Rectal smooth muscle tissue (tissue), 1 donor: ENCODE data around the gene AMZ1.

Experiments used
- H3K27ac ChIP-seq: one replicate; pipeline ENCODE4 v1.7.0; 2013; ENCODE audit warnings: low read depth, low read length, inconsistent platforms
- H3K27me3 ChIP-seq: one replicate; pipeline ENCODE4 v1.7.0; 2013; ENCODE audit warnings: low read length; ENCODE audit not compliant: control insufficient read depth, insufficient read depth
- H3K36me3 ChIP-seq: one replicate; pipeline ENCODE4 v1.7.0; 2013; ENCODE audit warnings: low read length; ENCODE audit not compliant: control insufficient read depth, insufficient read depth
- H3K4me1 ChIP-seq: one replicate; pipeline ENCODE4 v1.7.0; 2013; ENCODE audit warnings: low read length; ENCODE audit not compliant: control insufficient read depth, insufficient read depth
- H3K4me3 ChIP-seq: one replicate; pipeline ENCODE4 v1.7.0; 2013; ENCODE audit warnings: low read length
- H3K9ac ChIP-seq: one replicate; pipeline ENCODE4 v1.7.0; 2013; ENCODE audit warnings: low read length

The AMZ1 gene

GRCh38 chr7:2714636-2715035, 26.6 kb downstream of the AMZ1 start:
- Histone ChIP-seq H3K36me3 (no peaks in the 10 kb centered on the region), H3K27me3 (no peaks in the 10 kb centered on the region), H3K9ac (no peak overlapping the region), H3K4me1 (peaks cover 13% of the 10 kb centered on the region), H3K27ac (no peak overlapping the region), H3K4me3 (no peak overlapping the region)

GRCh38 chr7:2715341-2716231, 27.6 kb downstream of the AMZ1 start:
- Histone ChIP-seq H3K27me3 (no peaks in the 10 kb centered on the region), H3K4me1 (peaks cover 13% of the 10 kb centered on the region), H3K36me3 (no peaks in the 10 kb centered on the region), H3K4me3 (no peak overlapping the region), H3K9ac (no peak overlapping the region), H3K27ac (no peak overlapping the region)

- peaks cover 13% of the 10 kb centered on the region for H3K4me1 ChIP-seq
- H3K27me3 ChIP-seq = no peaks in the 10 kb centered on the region
- H3K27ac ChIP-seq = no peak overlapping the region
- no peak overlapping the region for H3K4me3 ChIP-seq
- no peak overlapping the region for H3K9ac ChIP-seq
- peaks cover 3% of the 10 kb centered on the region for H3K36me3 ChIP-seq
These were observed 28.5 kb downstream of the AMZ1 start for GRCh38 chr7:2716488-2716887.

- Histone ChIP-seq H3K27me3 (no peaks in the 10 kb centered on the region), H3K36me3 (peaks cover 3% of the 10 kb centered on the region), H3K27ac (peak overlapping the region; percentile 40), H3K4me3 (peak overlapping the region; percentile 41), H3K4me1 (peaks cover 13% of the 10 kb centered on the region), H3K9ac (no peak overlapping the region)
These were observed 28.9 kb downstream of the AMZ1 start for GRCh38 chr7:2716906-2717292.

GRCh38 chr7:2717293-2718261, 29.6 kb downstream of the AMZ1 start:
- Histone ChIP-seq H3K9ac (no peak overlapping the region), H3K4me1 (peaks cover 13% of the 10 kb centered on the region), H3K27me3 (no peaks in the 10 kb centered on the region), H3K4me3 (peak overlapping the region; percentile 43), H3K36me3 (peaks cover 3% of the 10 kb centered on the region), H3K27ac (peak overlapping the region; percentile 40)

- Histone ChIP-seq H3K4me3 (no peak overlapping the region), H3K36me3 (peaks cover 7% of the 10 kb centered on the region), H3K27me3 (no peaks in the 10 kb centered on the region), H3K4me1 (peaks cover 13% of the 10 kb centered on the region), H3K9ac (no peak overlapping the region), H3K27ac (no peak overlapping the region)
These were observed 30.4 kb downstream of the AMZ1 start for GRCh38 chr7:2718296-2718965.

GRCh38 chr7:2719007-2719406, 31.0 kb downstream of the AMZ1 start:
- Histone ChIP-seq H3K27ac (no peak overlapping the region), H3K36me3 (peaks cover 7% of the 10 kb centered on the region), H3K4me1 (peaks cover 13% of the 10 kb centered on the region), H3K27me3 (no peaks in the 10 kb centered on the region), H3K4me3 (no peak overlapping the region), H3K9ac (no peak overlapping the region)

GRCh38 chr7:2720024-2720423, 32.0 kb downstream of the AMZ1 start:
- H3K27me3 ChIP-seq = no peaks in the 10 kb centered on the region
- no peak overlapping the region for H3K27ac ChIP-seq
- H3K36me3 ChIP-seq = peaks cover 7% of the 10 kb centered on the region
- no peak overlapping the region for H3K9ac ChIP-seq
- no peak overlapping the region for H3K4me3 ChIP-seq
- H3K4me1 ChIP-seq = peaks cover 13% of the 10 kb centered on the region

GRCh38 chr7:2721842-2722241, 33.8 kb downstream of the AMZ1 start:
- Histone ChIP-seq H3K4me3 (no peak overlapping the region), H3K9ac (no peak overlapping the region), H3K4me1 (peaks cover 9% of the 10 kb centered on the region), H3K36me3 (peaks cover 11% of the 10 kb centered on the region), H3K27me3 (no peaks in the 10 kb centered on the region), H3K27ac (no peak overlapping the region)

GRCh38 chr7:2722591-2722990, 34.6 kb downstream of the AMZ1 start:
- no peak overlapping the region for H3K4me3 ChIP-seq
- H3K4me1 ChIP-seq = peaks cover 3% of the 10 kb centered on the region
- peaks cover 11% of the 10 kb centered on the region for H3K36me3 ChIP-seq
- H3K27ac ChIP-seq = no peak overlapping the region
- no peaks in the 10 kb centered on the region for H3K27me3 ChIP-seq
- H3K9ac ChIP-seq = no peak overlapping the region

- peaks cover 11% of the 10 kb centered on the region for H3K36me3 ChIP-seq
- peaks cover under 1% of the 10 kb centered on the region for H3K4me1 ChIP-seq
- H3K4me3 ChIP-seq = no peak overlapping the region
- H3K27ac ChIP-seq = no peak overlapping the region
- H3K27me3 ChIP-seq = no peaks in the 10 kb centered on the region
- no peak overlapping the region for H3K9ac ChIP-seq
These were observed 35.3 kb downstream of the AMZ1 start for GRCh38 chr7:2723138-2723850.
